Fibroblast of villous mesenchyme (primary cell): ENCODE results near the gene CDYL2. TPM values are rescaled to one million over a fixed set of nuclear protein-coding genes. Genes with fewer than 3 reads are reported as not detected.

ENCODE experiments used
- DNase-seq: peaks from one replicate; pipeline ENCODE4 v3.0.0-alpha.2; 2010; ENCODE audit warnings: low read depth
- H3K4me3 ChIP-seq: 2 replicates; pipeline ENCODE4 v1.5.1; 2011; ENCODE audit warnings: low read depth, mild to moderate bottlenecking, low read length
- CTCF ChIP-seq: IDR thresholded peaks from 2 replicates; pipeline ENCODE4 v1.5.1; 2012; ENCODE audit warnings: low read depth, mild to moderate bottlenecking, low read length; ENCODE audit not compliant: insufficient read depth
- total RNA-seq: library from RNA; depleted of rRNA; stranded (reverse); fragments of >200 nt; gene quantifications from 2 replicates; pipeline ENCODE4 v1.2.3, GENCODE V29; 2012

Gene CDYL2
- total RNA-seq, 1 donor: 14.2 TPM

GRCh38 chr16:80552277-80552676 lies 252.1 kb downstream of the CDYL2 start:
- TF ChIP-seq CTCF: no peak
- DNase-seq: peak; percentile 1

More at GRCh38 chr16:80552277-80552676, 252.1 kb downstream of the CDYL2 start:
- no peak overlapping the region for H3K4me3 ChIP-seq

Other genes starting within 250 kb of the CDYL2 start
- gene CMC2, start 202.3 kb upstream of the CDYL2 start, total RNA-seq: 28.0 and 30.7 TPM in 2 replicates
- 44.5 and 64.8 TPM in 2 replicates for gene CENPN, start 202.6 kb upstream of the CDYL2 start, total RNA-seq
- 36.4 and 54.0 TPM in 2 replicates for gene ATMIN, start 231.2 kb upstream of the CDYL2 start, total RNA-seq